PFSK-1 (cell line): ENCODE measurements around the gene NLN.

Experiments used
- POLR2AphosphoS5 ChIP-seq: IDR thresholded peaks from 2 replicates; pipeline ENCODE4 v1.6.1; 2012; ENCODE audit warnings: low read depth, mild to moderate bottlenecking, control low read depth, low read length, moderate library complexity
- REST ChIP-seq, 2 experiments: IDR thresholded peaks; 2 replicates each; pipeline versions ENCODE4 v1.6.1 to v1.8.0; 2011 to 2012; ENCODE audit warnings: low read depth in 2 of 2, low read length in 2 of 2, control low read depth in 1 of 2, inconsistent platforms in 1 of 2, mild to moderate bottlenecking in 1 of 2, moderate library complexity in 1 of 2; ENCODE audit not compliant: insufficient read depth in 1 of 2
- SIN3A ChIP-seq: IDR thresholded peaks from 2 replicates; pipeline ENCODE4 v1.6.1; 2012; ENCODE audit warnings: mild to moderate bottlenecking, low read length, moderate library complexity, borderline replicate concordance; ENCODE audit not compliant: insufficient read depth
- TAF1 ChIP-seq: IDR thresholded peaks from 2 replicates; pipeline ENCODE4 v1.6.1; 2012; ENCODE audit warnings: low read length, control low read depth, borderline replicate concordance; ENCODE audit not compliant: insufficient read depth

- TF ChIP-seq POLR2AphosphoS5, result no peak
- TF ChIP-seq TAF1, result no peak
- no peak for TF ChIP-seq SIN3A
- no peak for TF ChIP-seq REST (IDR thresholded peaks at IDR 0.05; ENCODE audit: insufficient read depth in 1 of 2, low read depth in 2 of 2, low read length in 2 of 2)
These were observed 44.8 kb downstream of the NLN start for GRCh38 chr5:65766781-65767180.
